ENCODE data around the gene TCEANC.

The TCEANC gene

GRCh38 chrX:13697976-13698375 lies 45.0 kb downstream of the TCEANC start:
- no peak overlapping the region for H3K4me3 ChIP-seq (ENCODE audit: low read depth, low read length)
- TF ChIP-seq CTCF (IDR thresholded peaks at IDR 0.05; ENCODE audit: borderline replicate concordance, insufficient read depth, low read depth, low read length): no peak

- no peak overlapping the region for H3K4me3 ChIP-seq (ENCODE audit: low read depth, low read length)
- no peak for TF ChIP-seq CTCF (IDR thresholded peaks at IDR 0.05; ENCODE audit: borderline replicate concordance, insufficient read depth, low read depth, low read length)
Measured at GRCh38 chrX:13698432-13698831, 45.5 kb downstream of the TCEANC start.

- no peak for TF ChIP-seq CTCF (IDR thresholded peaks at IDR 0.05; ENCODE audit: borderline replicate concordance, insufficient read depth, low read depth, low read length)
- H3K4me3 ChIP-seq (ENCODE audit: low read depth, low read length): no peak overlapping the region
Measured at GRCh38 chrX:13699183-13699826, 46.4 kb downstream of the TCEANC start.

GRCh38 chrX:13700380-13700779 lies 47.4 kb downstream of the TCEANC start:
- TF ChIP-seq CTCF (IDR thresholded peaks at IDR 0.05; ENCODE audit: borderline replicate concordance, insufficient read depth, low read depth, low read length): no peak
- H3K4me3 ChIP-seq (ENCODE audit: low read depth, low read length): no peak overlapping the region

GRCh38 chrX:13702111-13702789 lies 49.3 kb downstream of the TCEANC start:
- H3K4me3 ChIP-seq (ENCODE audit: low read depth, low read length): no peak overlapping the region
- no peak for TF ChIP-seq CTCF (IDR thresholded peaks at IDR 0.05; ENCODE audit: borderline replicate concordance, insufficient read depth, low read depth, low read length)

- H3K4me3 ChIP-seq (ENCODE audit: low read depth, low read length): no peak overlapping the region
- TF ChIP-seq CTCF (IDR thresholded peaks at IDR 0.05; ENCODE audit: borderline replicate concordance, insufficient read depth, low read depth, low read length): no peak
Measured at GRCh38 chrX:13703135-13703534, 50.2 kb downstream of the TCEANC start.

DNA sequence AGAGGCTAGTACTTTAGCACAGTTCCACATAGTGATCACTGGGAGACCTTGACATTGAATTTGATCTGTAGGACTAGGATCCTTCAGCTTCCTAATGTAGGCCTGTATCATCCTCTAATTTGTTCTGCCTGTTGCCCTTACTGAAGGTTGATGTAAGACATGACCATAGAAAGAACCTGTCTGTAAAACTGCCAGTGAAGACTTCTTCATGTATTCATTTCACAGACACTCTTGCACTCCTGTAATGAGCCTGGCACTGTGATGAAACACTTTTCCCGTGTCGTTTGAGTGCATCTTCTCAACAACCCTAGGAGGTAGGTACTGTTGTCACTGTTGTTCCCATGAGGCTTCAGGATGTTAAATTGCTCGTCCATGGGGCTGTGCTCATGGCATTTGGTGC lies 50.6 kb downstream of the TCEANC start:
- no peak for TF ChIP-seq CTCF (IDR thresholded peaks at IDR 0.05; ENCODE audit: borderline replicate concordance, insufficient read depth, low read depth, low read length)
- H3K4me3 ChIP-seq (ENCODE audit: low read depth, low read length): no peak overlapping the region

Data from GM12875 (cell line).